Astrocyte of the spinal cord (primary cell): Measurements from ENCODE around the gene TFAP2E.

ENCODE experiments used
- DNase-seq: peaks from one replicate; pipeline ENCODE4 v3.0.0; 2011; ENCODE audit warnings: low read depth, low spot score
- H3K4me3 ChIP-seq: 2 replicates; pipeline ENCODE4 v1.5.1; 2011; ENCODE audit warnings: low read depth, mild to moderate bottlenecking, low read length, moderate library complexity
- in situ Hi-C: cut with HindIII; loops from 2 replicates; pipeline ENCODE4 v1.10.0; 2017; ENCODE audit warnings: low sequenced_read_pairs
- TF ChIP-seq, protein P1 (sequence below): IDR thresholded peaks from 2 replicates; pipeline ENCODE4 v1.5.1; 2012; ENCODE audit warnings: low read depth, mild to moderate bottlenecking, low read length, inconsistent platforms

TFAP2E gene

DNA sequence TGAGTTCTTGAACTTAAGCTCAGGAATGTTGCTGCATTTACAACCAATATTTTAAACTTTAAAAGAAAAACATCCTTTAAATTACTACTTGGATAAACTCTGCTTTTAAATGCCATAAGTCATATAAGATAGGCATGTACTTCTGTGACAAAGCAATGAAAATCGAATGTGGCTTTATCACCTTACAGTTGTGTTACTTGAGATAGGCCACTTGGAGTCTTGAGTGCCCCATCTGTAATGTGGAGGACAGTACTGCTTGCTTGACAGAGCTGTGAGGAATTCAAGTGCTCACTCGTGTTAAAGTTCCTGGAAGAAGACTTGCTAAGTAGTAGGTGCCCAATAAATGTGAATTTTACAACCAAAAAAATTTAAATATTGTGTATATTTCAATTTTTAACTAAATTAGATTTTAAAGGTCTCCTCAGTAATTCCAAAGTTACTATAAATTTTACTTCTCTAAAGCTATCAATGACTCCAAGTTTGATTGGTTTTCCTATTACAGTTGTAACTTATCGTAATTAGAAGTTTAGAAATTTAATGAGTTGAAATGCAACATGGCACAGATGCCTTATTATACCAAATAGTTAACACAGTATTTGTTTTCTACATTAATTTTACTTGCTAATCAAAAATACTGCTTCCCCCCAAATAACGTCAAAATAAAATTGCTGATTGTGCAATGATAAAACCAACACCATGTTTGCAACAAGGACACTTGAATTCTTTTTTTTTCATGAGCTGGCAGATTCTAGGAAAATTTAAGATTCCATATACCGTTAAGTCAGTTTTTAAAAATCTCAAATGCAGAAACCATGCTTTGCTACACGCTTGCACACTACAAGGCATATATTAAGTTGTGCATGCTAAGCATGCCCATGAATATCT, 46.4 kb downstream of the TFAP2E start:
- in situ Hi-C loops, result no loop called here
- no peak overlapping the region for H3K4me3 ChIP-seq
- DNase-seq, result no peak
- TF ChIP-seq, protein P1, sequence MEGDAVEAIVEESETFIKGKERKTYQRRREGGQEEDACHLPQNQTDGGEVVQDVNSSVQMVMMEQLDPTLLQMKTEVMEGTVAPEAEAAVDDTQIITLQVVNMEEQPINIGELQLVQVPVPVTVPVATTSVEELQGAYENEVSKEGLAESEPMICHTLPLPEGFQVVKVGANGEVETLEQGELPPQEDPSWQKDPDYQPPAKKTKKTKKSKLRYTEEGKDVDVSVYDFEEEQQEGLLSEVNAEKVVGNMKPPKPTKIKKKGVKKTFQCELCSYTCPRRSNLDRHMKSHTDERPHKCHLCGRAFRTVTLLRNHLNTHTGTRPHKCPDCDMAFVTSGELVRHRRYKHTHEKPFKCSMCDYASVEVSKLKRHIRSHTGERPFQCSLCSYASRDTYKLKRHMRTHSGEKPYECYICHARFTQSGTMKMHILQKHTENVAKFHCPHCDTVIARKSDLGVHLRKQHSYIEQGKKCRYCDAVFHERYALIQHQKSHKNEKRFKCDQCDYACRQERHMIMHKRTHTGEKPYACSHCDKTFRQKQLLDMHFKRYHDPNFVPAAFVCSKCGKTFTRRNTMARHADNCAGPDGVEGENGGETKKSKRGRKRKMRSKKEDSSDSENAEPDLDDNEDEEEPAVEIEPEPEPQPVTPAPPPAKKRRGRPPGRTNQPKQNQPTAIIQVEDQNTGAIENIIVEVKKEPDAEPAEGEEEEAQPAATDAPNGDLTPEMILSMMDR, result no peak

DNA sequence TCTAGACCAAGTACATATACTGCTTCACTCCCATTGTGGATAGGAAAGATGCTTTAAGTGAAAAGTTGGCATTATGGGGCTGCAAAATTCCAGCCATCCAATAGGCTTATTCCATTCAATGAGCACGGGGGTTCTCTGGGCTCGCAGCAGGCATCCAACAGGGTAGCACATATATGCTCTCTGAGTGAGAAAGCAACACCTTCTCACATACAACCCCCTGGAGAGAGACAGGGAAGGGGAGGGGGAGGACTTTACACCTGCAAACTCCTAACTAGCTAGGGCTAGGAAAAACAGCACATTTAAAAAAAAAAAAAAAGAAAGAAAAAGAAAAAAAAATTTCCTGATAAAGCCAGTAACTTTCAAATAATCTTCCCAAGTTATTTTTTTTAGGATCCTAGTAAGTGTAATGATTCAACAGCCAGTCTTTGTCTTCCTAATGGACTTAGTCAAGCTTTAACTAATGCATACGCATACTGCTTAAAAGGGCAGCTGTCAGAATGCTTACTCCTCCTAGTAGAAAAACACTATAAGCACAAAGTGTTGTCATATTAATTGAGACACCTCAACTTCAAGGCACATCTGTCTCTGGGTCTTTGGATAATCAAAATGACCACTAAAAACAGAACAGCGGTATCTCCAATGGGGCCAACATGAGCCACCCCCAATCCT, 49.5 kb downstream of the TFAP2E start:
- no peak for DNase-seq
- TF ChIP-seq, protein P1, result no peak
- in situ Hi-C loops, result no loop called here

DNA sequence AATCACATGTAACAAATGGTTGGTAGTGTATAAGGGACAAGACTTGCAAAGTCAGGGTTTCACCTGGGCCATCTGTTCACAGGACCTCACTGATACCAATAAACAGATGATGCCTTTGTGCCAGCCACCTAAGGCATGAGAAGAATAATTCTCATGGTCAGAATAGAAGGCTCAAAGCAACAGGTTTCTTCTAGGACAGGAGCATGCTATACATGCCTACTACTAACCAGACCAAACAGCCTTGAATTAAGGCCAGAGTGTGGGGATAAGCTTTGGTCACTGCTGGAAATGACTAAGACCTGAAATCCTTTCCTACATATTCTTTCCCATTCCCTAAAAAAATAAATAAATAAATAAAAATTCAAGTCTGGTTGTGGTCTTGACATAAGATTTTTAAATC, 50.7 kb downstream of the TFAP2E start:
- no peak for DNase-seq
- in situ Hi-C loops, result no loop called here
- no peak overlapping the region for H3K4me3 ChIP-seq
- TF ChIP-seq, protein P1, result no peak

More for the DNA sequence above, 49.5 kb downstream of the TFAP2E start:
- H3K4me3 ChIP-seq, result no peak overlapping the region

DNA sequence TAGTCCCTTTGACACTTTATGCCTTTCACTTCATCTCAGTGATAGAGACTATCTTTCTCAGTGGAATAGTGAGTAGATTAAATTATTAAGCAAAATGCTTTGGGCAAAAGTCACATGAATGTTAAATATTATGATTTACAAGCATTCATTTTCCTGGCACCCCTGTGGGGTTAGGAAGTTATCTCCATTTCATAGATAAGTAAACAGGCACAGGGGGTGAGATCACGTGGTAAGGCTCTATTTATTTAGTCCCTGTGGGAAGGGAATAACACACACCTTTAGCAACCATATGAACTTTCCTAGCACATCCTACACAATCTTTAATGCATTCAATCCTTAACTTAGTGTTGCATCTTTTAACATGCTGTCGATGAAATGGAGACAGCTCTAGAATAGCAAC, 55.9 kb downstream of the TFAP2E start:
- in situ Hi-C loops, result no loop called here
- no peak overlapping the region for H3K4me3 ChIP-seq
- no peak for DNase-seq
- TF ChIP-seq, protein P1, result no peak

DNA sequence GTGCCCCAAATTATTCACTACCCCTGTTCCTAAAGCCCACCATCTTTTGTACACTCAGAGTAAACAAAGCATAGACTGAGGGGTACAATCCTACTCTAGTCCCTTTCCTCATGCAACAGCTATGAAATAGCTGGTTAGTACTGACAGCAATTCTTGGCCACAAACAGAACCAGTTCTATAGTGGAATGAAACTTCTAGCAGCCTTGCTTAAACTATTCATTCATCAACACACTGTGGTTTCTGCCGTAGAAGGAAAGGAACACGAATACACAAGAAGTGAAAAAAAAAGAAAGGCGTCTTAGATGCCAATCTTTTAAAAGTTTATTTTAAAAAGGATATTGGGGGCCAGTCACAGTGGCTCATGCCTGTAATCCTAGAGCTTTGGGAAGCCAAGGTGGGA, 58.3 kb downstream of the TFAP2E start:
- no peak overlapping the region for H3K4me3 ChIP-seq
- TF ChIP-seq, protein P1, result no peak
- in situ Hi-C loops, result no loop called here
- DNase-seq, result no peak

DNA sequence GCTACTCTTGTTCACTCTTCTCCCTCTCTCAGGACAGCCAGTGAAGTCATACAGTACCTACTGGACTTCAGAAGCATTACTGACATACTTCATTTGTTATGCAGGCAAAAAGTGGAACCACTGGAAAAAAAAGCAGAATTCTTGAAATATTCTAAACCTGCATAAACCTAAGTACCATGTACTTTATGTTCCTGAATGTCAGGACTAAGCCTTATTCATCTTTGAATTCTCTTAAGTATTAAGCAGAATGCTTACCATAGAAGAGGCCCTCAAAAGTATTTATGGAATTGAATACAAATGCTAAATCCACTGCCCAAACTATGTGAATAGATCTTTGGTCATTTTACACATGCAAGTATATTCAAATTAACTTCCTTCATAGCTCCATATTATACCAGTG, 60.4 kb downstream of the TFAP2E start:
- TF ChIP-seq, protein P1, result no peak
- in situ Hi-C loops, result no loop called here
- DNase-seq, result no peak
- H3K4me3 ChIP-seq, result no peak overlapping the region
